Sigmoid colon (tissue), 7 donors: ENCODE results near the gene ATP10B. TPM values are rescaled to one million over a fixed set of nuclear protein-coding genes. Genes with fewer than 3 reads are reported as not detected.

Experiments used
- DNase-seq: peaks from one replicate; pipeline ENCODE4 v3.0.0-alpha.2; 2019
- H3K27ac ChIP-seq, 4 donors: fragments of 200-600 bp; sonication (generic); one replicate each; pipeline ENCODE4 v1.5.1; 2016 to 2019; ENCODE audit warnings: mild to moderate bottlenecking in 1 of 4
- H3K27me3 ChIP-seq, 3 donors: fragments of 200-600 bp; sonication (generic); one replicate each; pipeline ENCODE4 v1.5.1; 2019; ENCODE audit warnings: mild to moderate bottlenecking in 1 of 3
- H3K36me3 ChIP-seq, 4 donors: fragments of 200-600 bp; sonication (generic); one replicate each; pipeline ENCODE4 v1.5.1; 2016 to 2019
- H3K4me1 ChIP-seq, 4 donors: fragments of 200-600 bp; sonication (generic); one replicate each; pipeline ENCODE4 v1.5.1; 2017 to 2019
- H3K4me3 ChIP-seq, 4 donors: fragments of 200-600 bp; sonication (generic); one replicate each; pipeline ENCODE4 v1.5.1; 2017 to 2019; ENCODE audit warnings: mild to moderate bottlenecking in 2 of 4, moderate library complexity in 1 of 4
- H3K9me3 ChIP-seq, 4 donors: fragments of 200-600 bp in 3 of 4; sonication (generic) in 3 of 4; one replicate each; pipeline versions ENCODE4 v1.5.1 to v1.6.1; 2013 to 2019
- CTCF ChIP-seq, 4 experiments: fragments of 450-650 bp in 3 of 4; fragments of 200-600 bp in 1 of 4; IDR thresholded peaks; one replicate each; pipeline ENCODE4 v1.5.1; 2016 to 2019; ENCODE audit warnings: antibody characterized with exemption in 4 of 4, mild to moderate bottlenecking in 3 of 4, moderate library complexity in 2 of 4
- EP300 ChIP-seq, 4 donors: sonication (generic); formaldehyde crosslinking; IDR thresholded peaks; one replicate each; pipeline ENCODE4 v1.6.1; 2017; ENCODE audit warnings: antibody characterized with exemption in 4 of 4
- POLR2A ChIP-seq, 2 donors: fragments of 450-650 bp; IDR thresholded peaks; one replicate each; pipeline ENCODE4 v1.6.1; 2016; ENCODE audit warnings: antibody characterized with exemption in 2 of 2, mild to moderate bottlenecking in 2 of 2, moderate library complexity in 2 of 2
- POLR2AphosphoS5 ChIP-seq, 4 donors: sonication (generic); formaldehyde crosslinking; IDR thresholded peaks; one replicate each; pipeline ENCODE4 v1.6.1; 2017; ENCODE audit warnings: antibody characterized with exemption in 4 of 4
- WGBS, 2 donors: extraction: QIAGEN DNeasy Blood & Tissue Kit; methylation state at CpG; one replicate each; pipeline ENCODE4 v1.1.7; 2013; 5-methylcytosine and 5-hydroxymethylcytosine counted together
- intact Hi-C: fragments of 100-400 bp; cut with DNase I; formaldehyde crosslinking; loops from one replicate; pipeline ENCODE4 v1.15.1; 2023
- polyA plus RNA-seq, 3 donors: library from polyadenylated mRNA; stranded (reverse); fragments of 200-250 nt; gene quantifications; one replicate each; pipeline ENCODE4 v1.2.3, GENCODE V29; 2013
- total RNA-seq, 4 donors: library from RNA; depleted of rRNA; stranded (reverse); fragments of >200 nt; gene quantifications; one replicate each; pipeline ENCODE4 v1.1.0, GENCODE V29; 2016
- donor health status: healthy with polysubstance abuse.
- donor health status: Bipolar disorder and iron deficiency.
- donor health status: healthy.

ATP10B gene
- total and polyA plus RNA-seq, 7 donors, result 0.16 to 57.7 (median 1.4) TPM

GRCh38 chr5:160565376-160565775, 286.6 kb downstream of the ATP10B start:
- TF ChIP-seq EP300 (IDR thresholded peaks at IDR 0.05) (no peak), POLR2A (IDR thresholded peaks at IDR 0.05) (no peak)
- Histone ChIP-seq H3K36me3 (no peaks in the 10 kb centered on the region), H3K4me1 (no peaks in the 10 kb centered on the region), H3K27me3 (no peaks in the 10 kb centered on the region), H3K27ac (no peak overlapping the region), H3K9me3 (no peaks in the 10 kb centered on the region), H3K4me3 (no peak overlapping the region)
- DNase-seq, result no peak
- intact Hi-C loops, result no loop called here
- 87 to 89% methylated on average over 8 of the region's 8 CpGs for WGBS, 2 donors

DNA sequence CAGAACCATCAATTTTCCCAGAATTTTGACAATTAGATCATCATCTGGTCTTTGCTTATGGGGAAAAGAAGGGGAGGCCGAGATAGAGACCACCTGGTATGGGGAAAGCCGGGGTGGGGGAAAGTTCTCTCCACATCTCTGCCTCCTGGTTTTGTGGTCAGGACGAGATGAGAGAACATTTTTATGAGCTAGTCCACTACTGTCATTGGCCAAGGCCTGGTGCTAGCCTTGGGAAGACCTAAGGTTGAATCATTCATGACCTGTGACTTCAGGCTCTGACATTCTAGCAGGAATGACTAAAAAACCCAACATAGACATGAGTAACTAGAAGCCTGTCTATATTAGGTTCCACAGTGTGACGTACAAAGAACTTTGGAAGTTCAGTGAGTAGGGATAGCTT, 295.2 kb downstream of the ATP10B start:
- H3K36me3 ChIP-seq, result no peaks in the 10 kb centered on the region
- H3K4me1 ChIP-seq, result no peaks in the 10 kb centered on the region
- 82 to 87% methylated on average over 4 of the region's 4 CpGs for WGBS, 2 donors
- intact Hi-C loops, result no loop called here
- no peaks in the 10 kb centered on the region for H3K9me3 ChIP-seq
- H3K27ac ChIP-seq, result no peak overlapping the region
- no peak overlapping the region for H3K4me3 ChIP-seq
- TF ChIP-seq POLR2A (IDR thresholded peaks at IDR 0.05), result no peak
- TF ChIP-seq CTCF (IDR thresholded peaks at IDR 0.05), result no peak
- no peak for TF ChIP-seq POLR2AphosphoS5 (IDR thresholded peaks at IDR 0.05)
- no peak for TF ChIP-seq EP300 (IDR thresholded peaks at IDR 0.05)
- H3K27me3 ChIP-seq, result no peaks in the 10 kb centered on the region
- DNase-seq, result no peak

- WGBS, 2 donors, result 79 to 82% methylated on average over 6 of the region's 6 CpGs
Measured at GRCh38 chr5:160555971-160556631, 295.9 kb downstream of the ATP10B start.

GRCh38 chr5:160555581-160555970, 296.4 kb downstream of the ATP10B start:
- intact Hi-C loops, result no loop called here
- Histone ChIP-seq H3K27me3 (no peaks in the 10 kb centered on the region), H3K4me1 (no peaks in the 10 kb centered on the region), H3K36me3 (no peaks in the 10 kb centered on the region), H3K9me3 (no peaks in the 10 kb centered on the region), H3K4me3 (no peak overlapping the region), H3K27ac (no peak overlapping the region)
- TF ChIP-seq CTCF (IDR thresholded peaks at IDR 0.05) (no peak), POLR2A (IDR thresholded peaks at IDR 0.05) (no peak)
- DNase-seq, result no peak
- WGBS, 2 donors, result 94 to 95% methylated on average over 3 of the region's 3 CpGs

More at GRCh38 chr5:160555971-160556631, 295.9 kb downstream of the ATP10B start:
- H3K4me1 ChIP-seq, result no peaks in the 10 kb centered on the region
- H3K27me3 ChIP-seq, result no peaks in the 10 kb centered on the region
- intact Hi-C loops, result no loop called here
- no peaks in the 10 kb centered on the region for H3K36me3 ChIP-seq
- DNase-seq, result no peak
- H3K27ac ChIP-seq, result no peak overlapping the region
- no peak overlapping the region for H3K4me3 ChIP-seq
- TF ChIP-seq POLR2AphosphoS5 (IDR thresholded peaks at IDR 0.05), result no peak
- TF ChIP-seq CTCF (IDR thresholded peaks at IDR 0.05), result no peak
- no peak for TF ChIP-seq POLR2A (IDR thresholded peaks at IDR 0.05)
- TF ChIP-seq EP300 (IDR thresholded peaks at IDR 0.05), result no peak
- no peaks in the 10 kb centered on the region for H3K9me3 ChIP-seq

DNA sequence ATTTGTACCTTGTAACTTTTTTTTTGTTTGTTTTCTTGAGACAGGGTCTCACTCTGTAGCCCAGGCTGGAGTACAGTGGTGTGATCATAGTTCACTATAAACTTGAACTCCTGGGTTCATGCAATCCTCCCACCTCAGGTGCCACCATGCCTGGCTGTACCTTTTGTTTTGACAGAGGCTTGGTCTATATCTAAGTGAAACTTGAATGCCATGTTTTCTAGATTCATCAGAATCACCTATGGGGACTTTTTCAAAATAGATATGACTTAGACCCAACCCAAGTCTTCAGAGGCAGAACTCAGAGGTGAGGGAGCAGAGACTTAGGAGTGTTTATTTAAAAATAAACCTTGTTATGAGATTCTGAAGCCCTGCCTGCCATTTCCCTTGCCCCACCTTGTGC, 301.9 kb downstream of the ATP10B start:
- intact Hi-C loops, result no loop called here
- no peak overlapping the region for H3K27ac ChIP-seq
- H3K36me3 ChIP-seq, result no peaks in the 10 kb centered on the region
- no peaks in the 10 kb centered on the region for H3K4me1 ChIP-seq
- no peaks in the 10 kb centered on the region for H3K27me3 ChIP-seq
- DNase-seq, result no peak
- TF ChIP-seq EP300 (IDR thresholded peaks at IDR 0.05) (no peak), POLR2A (IDR thresholded peaks at IDR 0.05) (no peak), CTCF (IDR thresholded peaks at IDR 0.05) (no peak), POLR2AphosphoS5 (IDR thresholded peaks at IDR 0.05) (no peak)
- peaks cover 0 to 3% (median 0%) of the 10 kb centered on the region in 4 donors for H3K9me3 ChIP-seq
- no peak overlapping the region for H3K4me3 ChIP-seq
